ENCODE measurements around the gene KIF19. TPM values are rescaled to one million over a fixed set of nuclear protein-coding genes. Genes with fewer than 3 reads are reported as not detected.

KIF19 gene
- total and polyA plus RNA-seq, 2 of the 8 experiments (the other 6 are each of a cell fraction or from before 2014, with no cell fraction given), result 0.52 to 0.77 TPM

GRCh38 chr17:74361230-74362068, 35.4 kb downstream of the KIF19 start, which contains the start of gene BTBD17 (continued):
- TF ChIP-seq CHD7 (IDR thresholded peaks at IDR 0.05; ENCODE audit: insufficient replicate concordance, low read length) (no peak), TAF7 (optimal IDR thresholded peaks at IDR 0.05; ENCODE audit: borderline replicate concordance, low read depth, low read length) (no peak), SRF (IDR thresholded peaks at IDR 0.05; ENCODE audit: low read depth, low read length) (0 out of 2 replicates have a peak, but pooled peaks have one; percentile 9), KDM4A (IDR thresholded peaks at IDR 0.05; ENCODE audit: low read depth, low read length, severe bottlenecking) (peak; percentile 63), SP1 (IDR thresholded peaks at IDR 0.05; ENCODE audit: low read depth, low read length) (peak; percentile 71; the same call in 1 of the 2 replicates), ASH2L (IDR thresholded peaks at IDR 0.05; ENCODE audit: low read length) (peak; percentile 53), PHF8 (conservative IDR thresholded peaks at IDR 0.05; ENCODE audit: low read depth, low read length) (0 out of 2 replicates have a peak, but pooled peaks have one; percentile 19), NANOG (IDR thresholded peaks at IDR 0.05; ENCODE audit: insufficient read depth, low read depth, low read length, poor library complexity, severe bottlenecking) (no peak), EGR1 (IDR thresholded peaks at IDR 0.05; ENCODE audit: borderline replicate concordance, low read depth, low read length) (no peak)

Measured in H1 (cell line).